GM18507 (cell line): Measurements from ENCODE around the gene TRAF3.

Experiments
- DNase-seq: peaks from one replicate; pipeline ENCODE4 v3.0.0; 2011; ENCODE audit warnings: low read depth; ENCODE audit not compliant: insufficient read length; ENCODE audit errors: extremely low spot score
- FAIRE-seq: peaks from 2 replicates; lab custom pipeline; 2011; peaks lifted over from hg19 to GRCh38; lab: Jason Lieb, UNC

Gene TRAF3

GRCh38 chr14:102900631-102901571 lies 123.7 kb downstream of the TRAF3 start:
- FAIRE-seq (no peak), DNase-seq (peak; percentile 64)

- DNase-seq, result peak; percentile 84
- peak; percentile 96 for FAIRE-seq
Observed at GRCh38 chr14:102901633-102902032, 124.4 kb downstream of the TRAF3 start.

- no peak for DNase-seq
- FAIRE-seq, result no peak
Observed at GRCh38 chr14:102902086-102902485, 124.8 kb downstream of the TRAF3 start.

DNA sequence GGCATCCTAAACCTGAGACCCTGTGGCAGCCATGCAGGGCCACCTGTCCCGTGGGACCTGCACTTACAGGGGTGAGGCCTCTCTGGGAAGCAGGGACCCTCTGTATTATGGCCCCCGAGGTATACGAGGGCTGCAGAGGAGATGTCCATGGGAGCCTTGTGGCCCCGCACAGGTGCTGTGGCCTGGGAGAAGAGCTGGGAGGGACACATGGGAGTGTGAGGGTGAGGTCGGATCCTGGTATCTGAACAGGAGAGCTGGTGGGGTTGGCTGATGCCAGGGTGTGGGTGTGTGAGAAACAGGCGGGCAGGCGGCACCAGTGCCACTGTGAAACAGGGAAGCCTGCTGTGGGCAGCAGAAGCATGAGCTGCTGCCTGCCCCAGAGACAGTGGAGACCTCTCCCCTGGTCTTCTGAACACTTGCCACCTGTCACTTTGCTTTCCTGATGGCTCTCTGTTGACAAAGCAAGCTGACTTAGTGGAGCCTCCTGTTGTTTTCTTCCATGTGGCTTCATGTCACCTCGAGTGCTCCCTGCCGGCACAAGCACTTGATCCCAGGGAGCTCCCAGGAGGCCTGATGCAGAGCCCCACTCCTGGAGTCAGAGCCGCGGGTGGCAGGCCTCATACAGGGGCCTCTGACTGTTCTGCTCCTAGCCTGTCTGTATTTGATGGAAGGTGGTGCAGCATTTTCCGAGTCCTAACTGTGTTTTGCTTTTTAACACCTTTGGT lies 125.4 kb downstream of the TRAF3 start:
- no peak for FAIRE-seq
- no peak for DNase-seq

DNA sequence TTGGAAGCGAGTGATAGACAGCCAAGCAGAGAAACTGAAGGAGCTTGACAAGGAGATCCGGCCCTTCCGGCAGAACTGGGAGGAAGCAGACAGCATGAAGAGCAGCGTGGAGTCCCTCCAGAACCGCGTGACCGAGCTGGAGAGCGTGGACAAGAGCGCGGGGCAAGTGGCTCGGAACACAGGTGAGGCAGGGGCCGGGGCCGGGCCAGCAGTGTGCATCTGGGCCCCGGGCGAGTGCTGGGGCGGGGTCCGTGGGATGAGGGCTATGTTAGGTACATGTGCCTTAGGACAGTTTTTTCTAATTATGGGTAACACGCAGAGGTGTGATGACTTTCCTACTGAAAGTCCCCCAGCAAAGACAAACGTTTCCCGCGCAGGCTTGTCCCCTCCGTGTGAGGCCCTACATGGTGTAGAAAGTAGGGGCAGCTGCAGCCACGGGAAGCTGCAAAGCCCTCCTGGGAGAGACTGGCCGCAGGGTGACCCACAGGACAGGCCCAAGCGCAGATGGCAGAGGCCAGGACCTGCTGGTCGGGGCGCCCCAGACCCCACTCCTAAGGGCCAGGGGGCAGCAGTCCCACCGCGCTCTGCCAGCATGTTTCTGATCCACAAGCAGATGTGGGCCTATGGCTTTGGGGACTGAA lies 126.1 kb downstream of the TRAF3 start:
- DNase-seq (no peak), FAIRE-seq (no peak)

DNA sequence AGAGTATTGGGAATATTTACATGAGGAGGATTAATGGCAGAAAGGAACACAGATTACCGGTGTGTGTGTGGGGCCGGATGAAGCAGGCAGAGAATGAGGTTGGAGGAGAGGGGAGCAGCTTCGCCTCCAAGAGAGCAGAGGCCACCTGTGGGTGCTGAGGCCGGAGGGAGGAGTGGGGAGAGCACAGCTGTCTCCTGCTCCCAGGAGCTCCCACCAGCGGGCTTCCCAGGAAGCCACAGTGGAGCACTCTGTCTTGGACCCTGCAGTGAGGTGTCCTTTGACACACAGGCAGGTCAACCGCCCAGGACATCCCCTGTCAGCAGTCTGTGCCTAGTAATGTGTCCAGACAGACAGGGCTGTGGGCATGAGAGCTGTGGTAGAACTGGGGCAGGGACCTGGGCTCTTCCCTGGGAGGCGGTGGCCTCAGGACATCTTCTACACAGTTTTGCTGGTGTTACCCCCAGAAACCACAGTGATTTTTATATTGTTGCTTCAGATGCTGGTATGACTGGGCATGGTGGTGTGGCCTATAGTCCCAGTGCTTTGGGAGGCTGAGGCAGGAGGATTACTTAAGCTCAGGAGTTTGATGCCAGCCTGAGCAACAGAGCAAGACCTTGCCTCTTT lies 126.8 kb downstream of the TRAF3 start:
- no peak for FAIRE-seq
- DNase-seq, result no peak

- FAIRE-seq, result no peak
- DNase-seq, result no peak
Observed at GRCh38 chr14:102905116-102906108, 128.2 kb downstream of the TRAF3 start.

DNA sequence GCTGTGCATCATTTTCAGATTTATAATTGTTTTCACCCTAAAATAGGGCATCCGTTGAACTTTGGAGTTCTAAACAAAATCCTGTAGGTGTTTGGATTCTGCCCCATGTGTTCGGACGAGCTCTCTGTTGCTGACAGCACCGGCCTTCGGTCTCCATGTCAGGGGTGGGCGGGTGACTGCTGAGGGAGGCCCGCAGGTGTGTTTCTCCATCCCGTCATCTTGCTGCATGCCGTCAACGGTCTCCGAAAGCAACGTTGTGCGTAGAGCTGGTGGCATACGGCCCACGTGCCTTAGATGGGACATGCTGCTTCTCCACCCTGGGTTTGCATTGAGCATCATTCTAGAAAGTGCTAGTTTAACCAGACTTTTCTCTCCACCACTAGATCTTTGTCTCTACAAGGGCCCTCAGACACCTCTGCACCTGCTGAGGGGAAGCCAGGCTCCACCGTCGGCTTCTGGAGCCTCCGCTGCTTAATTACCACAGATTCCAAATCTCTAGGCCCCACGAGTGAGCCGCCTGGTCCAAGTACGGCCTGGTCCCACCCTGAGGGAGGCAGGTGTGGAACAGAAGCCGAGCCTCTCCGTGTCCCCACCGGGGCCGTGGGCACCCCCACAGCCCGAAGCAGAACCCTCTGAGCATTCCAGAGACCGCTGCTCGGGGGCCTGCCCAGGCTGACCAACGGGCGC lies 129.5 kb downstream of the TRAF3 start:
- FAIRE-seq (no peak), DNase-seq (no peak)

- no peak for FAIRE-seq
Observed at GRCh38 chr14:102907303-102907844, 130.1 kb downstream of the TRAF3 start.

GRCh38 chr14:102907980-102908730 lies 130.9 kb downstream of the TRAF3 start:
- FAIRE-seq (no peak), DNase-seq (no peak)

More at GRCh38 chr14:102907303-102907844, 130.1 kb downstream of the TRAF3 start:
- no peak for DNase-seq

DNA sequence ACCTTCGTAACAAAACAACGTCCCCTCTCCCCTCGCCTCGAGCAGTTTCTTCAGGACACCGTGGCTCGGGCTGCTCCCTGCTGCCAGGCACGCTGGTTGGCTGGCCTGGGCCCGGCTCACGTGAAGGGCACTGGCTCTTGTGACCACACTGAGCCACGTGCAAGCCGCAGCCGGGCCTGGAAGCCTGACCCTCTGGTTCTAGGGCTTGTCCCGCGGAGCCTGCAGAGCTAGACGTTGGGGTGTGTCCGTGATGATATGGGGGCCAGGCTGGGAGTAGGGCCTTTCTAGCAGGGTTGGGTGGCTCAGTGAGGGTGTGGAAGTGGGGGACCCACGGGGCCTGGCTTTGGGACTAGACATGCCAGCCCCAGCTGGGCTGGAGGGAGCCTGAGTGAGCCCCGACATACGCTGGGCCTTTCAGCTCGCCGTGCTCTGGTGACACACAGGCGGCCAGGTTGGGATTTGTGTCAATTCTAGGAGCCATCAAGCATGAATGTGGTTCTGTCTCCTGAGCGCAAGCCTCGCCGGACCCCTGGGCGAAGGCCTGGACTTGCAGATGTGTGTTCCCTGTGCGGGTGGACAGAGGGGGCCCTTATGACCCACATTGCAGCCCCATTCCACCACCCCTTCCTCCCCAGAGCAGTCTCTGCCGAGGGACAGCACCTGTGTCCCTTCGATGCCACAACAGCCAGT lies 131.7 kb downstream of the TRAF3 start:
- FAIRE-seq (no peak), DNase-seq (no peak)

- FAIRE-seq (no peak), DNase-seq (no peak)
Observed at GRCh38 chr14:102909462-102909861, 132.2 kb downstream of the TRAF3 start.

DNA sequence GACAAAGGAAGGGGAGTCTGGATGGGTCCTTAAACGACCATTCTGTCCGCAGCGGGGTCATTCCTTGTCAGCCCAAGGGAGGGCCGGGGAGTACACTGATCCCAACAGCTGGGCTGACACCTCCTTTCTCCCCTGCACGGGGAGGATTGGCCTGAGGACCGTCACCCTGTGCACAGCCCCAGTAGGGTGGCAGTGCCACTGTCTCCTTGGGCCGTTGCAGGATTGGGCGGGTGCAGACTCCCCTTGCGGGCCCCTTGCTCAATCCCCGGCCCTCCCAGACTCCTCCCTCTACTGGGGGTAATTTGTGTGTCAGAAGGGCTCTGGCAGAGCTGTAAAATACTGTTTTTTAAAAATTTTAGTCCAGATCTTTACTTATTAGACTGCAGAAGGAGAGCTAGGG lies 132.7 kb downstream of the TRAF3 start:
- FAIRE-seq (no peak), DNase-seq (no peak)

GRCh38 chr14:102910442-102910841 lies 133.2 kb downstream of the TRAF3 start:
- FAIRE-seq (no peak), DNase-seq (no peak)

- DNase-seq (no peak), FAIRE-seq (no peak)
Observed at GRCh38 chr14:102911541-102911951, 134.3 kb downstream of the TRAF3 start.

DNA sequence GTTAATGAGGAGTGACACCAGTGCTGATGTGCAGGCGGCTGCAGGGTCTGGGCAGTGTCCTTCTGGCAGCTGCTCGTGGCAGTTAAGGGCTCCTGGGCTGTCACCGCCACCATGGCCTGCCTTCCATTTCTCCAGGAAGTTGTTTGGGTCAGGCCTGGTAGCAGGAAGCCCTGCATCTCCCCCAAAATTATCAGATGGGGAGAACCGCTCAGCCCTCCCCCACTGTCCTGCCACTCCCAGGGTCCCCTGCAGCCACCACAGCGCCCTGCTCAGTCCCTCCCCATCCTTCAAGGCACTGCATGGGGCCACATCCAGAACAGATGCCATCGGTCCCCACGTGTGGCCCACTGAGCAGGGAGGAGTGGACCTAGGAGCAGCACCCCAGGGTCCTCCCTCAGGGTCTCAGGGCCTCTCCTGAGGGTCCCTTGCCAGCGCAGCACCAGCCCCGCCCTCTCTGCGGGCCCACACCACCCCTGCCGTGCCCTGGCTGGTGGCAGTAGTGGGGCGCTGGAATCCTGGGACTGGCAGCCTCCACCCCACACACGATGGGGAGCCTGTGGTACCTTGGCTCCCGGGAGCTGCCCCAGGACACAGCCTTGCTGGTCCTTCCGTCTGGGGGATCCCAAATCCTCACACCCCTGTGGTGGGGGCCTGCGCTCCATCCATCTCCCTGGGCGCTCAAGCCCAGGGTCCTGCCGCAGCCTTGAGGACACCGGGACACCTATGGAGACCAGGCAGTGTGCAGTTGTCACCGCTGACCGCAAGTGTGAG lies 134.9 kb downstream of the TRAF3 start:
- FAIRE-seq (no peak), DNase-seq (no peak)
